GM23338 (cell line): ENCODE data around the gene DDB1. TPM values are rescaled to one million over a fixed set of nuclear protein-coding genes. Genes with fewer than 3 reads are reported as not detected.

Source experiments
- ATAC-seq: fragments of 200-7000 bp; cut with Tn5 transposase; 3 replicates; pipeline ENCODE4 v1.9.1; 2020
- DNase-seq: peaks from one replicate; pipeline ENCODE4 v3.0.0-alpha.2; 2015; ENCODE audit warnings: low spot score
- H2AFZ ChIP-seq: fragments of 200-600 bp; sonication (generic); 2 replicates; pipeline ENCODE4 v1.8.0; 2016; ENCODE audit warnings: antibody characterized with exemption, mild to moderate bottlenecking, moderate library complexity
- H3F3A ChIP-seq: fragments of 200-600 bp; sonication (generic); replicated peaks from 2 replicates; pipeline ENCODE4 v1.8.0; 2017; ENCODE audit warnings: antibody characterized with exemption, mixed run types, low read depth
- H3K27ac ChIP-seq: fragments of 200-600 bp; sonication (generic); 2 replicates; pipeline ENCODE4 v1.6.1; 2016; ENCODE audit warnings: low read depth
- H3K27me3 ChIP-seq: fragments of 200-600 bp; sonication (generic); 2 replicates; pipeline ENCODE4 v1.8.0; 2016; ENCODE audit warnings: mild to moderate bottlenecking, mixed run types, moderate library complexity; ENCODE audit not compliant: insufficient read depth
- H3K36me3 ChIP-seq: fragments of 200-600 bp; sonication (generic); 2 replicates; pipeline ENCODE4 v1.8.0; 2016; ENCODE audit warnings: mild to moderate bottlenecking; ENCODE audit not compliant: insufficient read depth
- H3K4me1 ChIP-seq: fragments of 200-600 bp; sonication (generic); 2 replicates; pipeline ENCODE4 v1.8.0; 2016; ENCODE audit warnings: mild to moderate bottlenecking, moderate library complexity; ENCODE audit not compliant: insufficient read depth
- H3K4me2 ChIP-seq: fragments of 200-600 bp; sonication (generic); 2 replicates; pipeline ENCODE4 v1.7.1; 2017; ENCODE audit warnings: mixed run types
- H3K4me3 ChIP-seq: fragments of 200-600 bp; sonication (generic); 2 replicates; pipeline ENCODE4 v1.6.1; 2016; ENCODE audit warnings: mixed run types
- H3K79me2 ChIP-seq: fragments of 200-600 bp; sonication (generic); replicated peaks from 2 replicates; pipeline ENCODE4 v1.8.0; 2017; ENCODE audit warnings: mild to moderate bottlenecking; ENCODE audit not compliant: insufficient read depth
- H3K9me2 ChIP-seq: fragments of 200-600 bp; sonication (generic); 2 replicates; pipeline ENCODE4 v1.8.0; 2017; ENCODE audit not compliant: insufficient read depth
- H4K20me1 ChIP-seq: fragments of 200-600 bp; sonication (generic); replicated peaks from 2 replicates; pipeline ENCODE4 v1.8.0; 2017; ENCODE audit warnings: mild to moderate bottlenecking; ENCODE audit not compliant: insufficient read depth
- H3K27ac Mint-ChIP-seq: 2 replicates; pipeline ENCODE4 v1.8.0; 2020; ENCODE audit warnings: inconsistent platforms, mild to moderate bottlenecking, moderate library complexity, mixed read lengths
- H3K27me3 Mint-ChIP-seq: 3 replicates; pipeline ENCODE4 v1.8.0; 2022; ENCODE audit warnings: low read depth, mild to moderate bottlenecking, moderate library complexity, mixed read lengths, inconsistent platforms; ENCODE audit not compliant: insufficient read depth, poor library complexity
- H3K36me3 Mint-ChIP-seq: 3 replicates; pipeline ENCODE4 v1.8.0; 2021; ENCODE audit warnings: low read depth, mild to moderate bottlenecking, inconsistent platforms, moderate library complexity, mixed read lengths
- H3K4me1 Mint-ChIP-seq: 3 replicates; pipeline ENCODE4 v1.8.0; 2020; ENCODE audit warnings: mild to moderate bottlenecking, inconsistent platforms, mixed read lengths
- H3K4me3 Mint-ChIP-seq: 3 replicates; pipeline ENCODE4 v1.8.0; 2021; ENCODE audit warnings: moderate library complexity, mild to moderate bottlenecking, inconsistent platforms, mixed read lengths
- H3K9me3 Mint-ChIP-seq: 3 replicates; pipeline ENCODE4 v1.8.0; 2020; ENCODE audit warnings: moderate library complexity, mild to moderate bottlenecking, inconsistent platforms, mixed read lengths
- CREB1 ChIP-seq: fragments of 250-450 bp; sonication (Bioruptor Pico); IDR thresholded peaks from 2 replicates; pipeline ENCODE4 v1.5.0; 2020; ENCODE audit warnings: low read depth, mild to moderate bottlenecking, moderate library complexity
- CTCF ChIP-seq, 2 experiments: fragments of 200-600 bp in 1 of 2; sonication (generic) in 1 of 2; conservative IDR thresholded peaks; 2 replicates each; pipeline versions ENCODE4 v1.5.1 to v1.6.1; 2016 to 2017; ENCODE audit warnings: antibody characterized with exemption in 2 of 2, low read depth in 2 of 2, mild to moderate bottlenecking in 2 of 2, moderate library complexity in 1 of 2
- EZH2 ChIP-seq: fragments of 200-600 bp; sonication (generic); IDR thresholded peaks from one replicate; pipeline ENCODE4 v1.8.0; 2017; ENCODE audit warnings: antibody characterized with exemption, mild to moderate bottlenecking, low read depth; ENCODE audit not compliant: unreplicated experiment
- EZH2phosphoT487 ChIP-seq: fragments of 200-600 bp; sonication (generic); IDR thresholded peaks from one replicate; pipeline ENCODE4 v1.8.1; 2018; ENCODE audit warnings: antibody characterized with exemption; ENCODE audit not compliant: unreplicated experiment
- POLR2AphosphoS5 ChIP-seq: IDR thresholded peaks from 2 replicates; pipeline ENCODE4 v1.6.1; 2016; ENCODE audit warnings: antibody characterized with exemption, low read depth
- REST ChIP-seq: IDR thresholded peaks from one replicate; pipeline ENCODE4 v1.6.1; 2018; ENCODE audit warnings: antibody characterized with exemption; ENCODE audit not compliant: unreplicated experiment
- ZNF114 ChIP-seq: fragments of 250-450 bp; sonication (Bioruptor Pico); IDR thresholded peaks from 2 replicates; pipeline ENCODE4 v1.5.0; 2020; ENCODE audit warnings: mild to moderate bottlenecking, moderate library complexity
- polyA plus RNA-seq: library from polyadenylated mRNA; unstranded; fragments of >200 nt; fragmentation: Nextera tagmentation; extraction: Ambion mirVana; gene quantifications from 2 replicates; pipeline ENCODE4 v1.2.1, GENCODE V29; 2016
- total RNA-seq: library from RNA; depleted of rRNA; stranded (reverse); fragments of >200 nt; shearing (Covaris generic); gene quantifications from 2 replicates; pipeline ENCODE4 v1.2.3, GENCODE V29; 2014

DDB1 gene
- total and polyA plus RNA-seq, 2 experiments from 2014 or later: 102 to 282 TPM

GRCh38 chr11:61327669-61328071 is 5.2 kb downstream of the DDB1 start:
- no peak for DNase-seq
- Histone ChIP-seq H4K20me1 (peaks cover 47% of the 10 kb centered on the region), H3K79me2 (peaks cover 75% of the 10 kb centered on the region), H3F3A (peaks cover 17% of the 10 kb centered on the region; the same call in 1 of the 2 replicates), H3K4me3 (no peak overlapping the region), H3K9me2 (no peaks in the 10 kb centered on the region), H3K4me2 (no peak overlapping the region), H2AFZ (no peak overlapping the region), H3K36me3 (peaks cover 69% of the 10 kb centered on the region), H3K27me3 (no peaks in the 10 kb centered on the region), H3K27ac (no peak overlapping the region), H3K4me1 (peaks cover 13% of the 10 kb centered on the region)
- TF ChIP-seq REST (no peak), ZNF114 (CRISPR knock-in tag) (no peak), CTCF (conservative IDR thresholded peaks at IDR 0.05; ENCODE audit: low read depth in 2 of 2) (no peak), EZH2 (no peak)
- peaks cover 8% of the 10 kb centered on the region for H3K27me3 Mint-ChIP-seq
- ATAC-seq: no peak
- peaks cover 74% of the 10 kb centered on the region for H3K36me3 Mint-ChIP-seq
- no peaks in the 10 kb centered on the region for H3K9me3 Mint-ChIP-seq
- no peak overlapping the region for H3K27ac Mint-ChIP-seq
- H3K4me3 Mint-ChIP-seq: no peak overlapping the region
- H3K4me1 Mint-ChIP-seq: peaks cover 14% of the 10 kb centered on the region

- Mint-ChIP-seq H3K4me3 (no peak overlapping the region), H3K36me3 (peaks cover 83% of the 10 kb centered on the region), H3K9me3 (no peaks in the 10 kb centered on the region; the same call in 2 of the 3 replicates), H3K4me1 (peaks cover 2% of the 10 kb centered on the region; the same call in 1 of the 3 replicates), H3K27me3 (no peaks in the 10 kb centered on the region), H3K27ac (0 out of 2 replicates have a peak overlapping the region, but pooled peaks have one; percentile 19)
- Histone ChIP-seq H2AFZ (no peak overlapping the region), H3F3A (peaks cover 11% of the 10 kb centered on the region; the same call in 1 of the 2 replicates), H3K27me3 (no peaks in the 10 kb centered on the region), H4K20me1 (peaks cover 33% of the 10 kb centered on the region), H3K36me3 (peaks cover 82% of the 10 kb centered on the region), H3K9me2 (no peaks in the 10 kb centered on the region), H3K4me1 (no peaks in the 10 kb centered on the region), H3K79me2 (peaks cover 56% of the 10 kb centered on the region), H3K4me3 (no peak overlapping the region), H3K4me2 (no peak overlapping the region), H3K27ac (no peak overlapping the region)
- no peak for DNase-seq
- no peak for ATAC-seq
- TF ChIP-seq EZH2 (no peak), POLR2AphosphoS5 (no peak), EZH2phosphoT487 (no peak), CREB1 (CRISPR knock-in tag) (no peak), REST (no peak)
Observed at GRCh38 chr11:61325649-61326414, 7.1 kb downstream of the DDB1 start.
